SK-N-SH (cell line): Measurements from ENCODE around the gene EXOC1. TPM values are rescaled to one million over a fixed set of nuclear protein-coding genes. Genes with fewer than 3 reads are reported as not detected.

Experiments
- CTCF ChIA-PET: fragments of 300-600, 350-600 bp; formaldehyde crosslinking; extraction: SDS; loops from one replicate; lab custom pipeline; 2021; lab: Yijun Ruan, JAX
- POLR2A ChIA-PET: fragments of 350-600 bp; sonication (Branson Sonifier 250); formaldehyde crosslinking; extraction: SDS; loops from one replicate; lab custom pipeline; 2020; ENCODE audit warnings: antibody characterized with exemption, inconsistent platforms; lab: Yijun Ruan, JAX
- DNase-seq: peaks from one replicate; pipeline ENCODE4 v3.0.0; 2012
- H2AFZ ChIP-seq: fragments of 200-600 bp; sonication (generic); 2 replicates; pipeline ENCODE4 v1.8.1; 2016; ENCODE audit warnings: antibody characterized with exemption, mild to moderate bottlenecking, low read depth
- H3F3A ChIP-seq: fragments of 200-600 bp; sonication (generic); replicated peaks from 2 replicates; pipeline ENCODE3; 2016; ENCODE audit warnings: antibody characterized with exemption, mild to moderate bottlenecking; ENCODE audit not compliant: insufficient read depth
- H3K27ac ChIP-seq, 2 experiments: fragments of 200-500 bp in 1 of 2; fragments of 200-600 bp in 1 of 2; sonication (Bioruptor generic) in 1 of 2; sonication (generic), shearing (Covaris generic) in 1 of 2; 2 replicates each; pipeline versions ENCODE4 v1.5.1 to v1.6.1; 2014 to 2016; ENCODE audit warnings: low read depth in 2 of 2, inconsistent platforms in 1 of 2, low read length in 1 of 2, mild to moderate bottlenecking in 1 of 2, mixed read lengths in 1 of 2
- H3K27me3 ChIP-seq: fragments of 200-600 bp; sonication (generic), shearing (Covaris generic); 2 replicates; pipeline ENCODE4 v1.6.1; 2016; ENCODE audit warnings: mixed run types; ENCODE audit not compliant: insufficient read depth
- H3K36me3 ChIP-seq, 2 experiments: fragments of 200-500 bp in 1 of 2; fragments of 200-600 bp in 1 of 2; sonication (Bioruptor generic) in 1 of 2; sonication (generic) in 1 of 2; replicated peaks in 1 of 2; 2 replicates each; pipeline versions ENCODE3 to v1.5.1; 2014 to 2016; ENCODE audit warnings: low read length in 1 of 2, mild to moderate bottlenecking in 1 of 2; ENCODE audit not compliant: insufficient read depth in 2 of 2, control insufficient read depth in 1 of 2
- H3K4me1 ChIP-seq, 2 experiments: fragments of 200-500 bp in 1 of 2; fragments of 200-600 bp in 1 of 2; sonication (Bioruptor generic) in 1 of 2; sonication (generic), shearing (Covaris generic) in 1 of 2; 2 replicates each; pipeline versions ENCODE4 v1.5.1 to v1.6.1; 2014 to 2016; ENCODE audit warnings: low read depth in 1 of 2, low read length in 1 of 2, mixed run types in 1 of 2; ENCODE audit not compliant: insufficient read depth in 2 of 2, control insufficient read depth in 1 of 2
- H3K4me2 ChIP-seq: fragments of 200-600 bp; sonication (generic), shearing (Covaris generic); 2 replicates; pipeline ENCODE4 v1.6.1; 2017; ENCODE audit warnings: mixed run types
- H3K4me3 ChIP-seq, 2 experiments: fragments of 200-500 bp in 1 of 2; fragments of 200-600 bp in 1 of 2; sonication (Bioruptor generic) in 1 of 2; sonication (generic), shearing (Covaris generic) in 1 of 2; 2 replicates each; pipeline versions ENCODE4 v1.5.1 to v1.8.1; 2014 to 2016; ENCODE audit warnings: low read depth in 2 of 2, inconsistent platforms in 1 of 2, low read length in 1 of 2, mild to moderate bottlenecking in 1 of 2, mixed read lengths in 1 of 2, moderate library complexity in 1 of 2
- H3K79me2 ChIP-seq: fragments of 200-600 bp; sonication (generic); 2 replicates; pipeline ENCODE4 v1.8.1; 2017; ENCODE audit warnings: mild to moderate bottlenecking; ENCODE audit not compliant: insufficient read depth
- H3K9ac ChIP-seq: fragments of 200-600 bp; sonication (generic); 2 replicates; pipeline ENCODE4 v1.6.1; 2017; ENCODE audit warnings: mixed run types
- H3K9me2 ChIP-seq: fragments of 200-600 bp; sonication (generic); 2 replicates; pipeline ENCODE4 v1.6.1; 2017; ENCODE audit warnings: mixed run types
- H3K9me3 ChIP-seq: fragments of 200-600 bp; sonication (generic); 2 replicates; pipeline ENCODE4 v1.6.1; 2017; ENCODE audit warnings: mixed run types, mild to moderate bottlenecking, moderate library complexity
- H4K20me1 ChIP-seq: fragments of 200-600 bp; sonication (generic); 2 replicates; pipeline ENCODE4 v1.6.1; 2017; ENCODE audit warnings: mild to moderate bottlenecking, mixed run types; ENCODE audit not compliant: insufficient read depth
- CHD2 ChIP-seq: fragments of 150-350 bp; IDR thresholded peaks from 2 replicates; pipeline ENCODE4 v1.6.1; 2018; ENCODE audit warnings: low read length; ENCODE audit not compliant: partially characterized antibody
- ELF1 ChIP-seq: IDR thresholded peaks from 2 replicates; pipeline ENCODE4 v1.4.0; 2012
- EP300 ChIP-seq, 2 experiments: IDR thresholded peaks; 2 replicates each; pipeline versions ENCODE4 v1.4.0 to v1.6.1; 2012; ENCODE audit warnings: borderline replicate concordance in 1 of 2, low read depth in 1 of 2, low read length in 1 of 2
- GABPA ChIP-seq: IDR thresholded peaks from 2 replicates; pipeline ENCODE4 v1.4.0; 2012; ENCODE audit warnings: low read depth, mild to moderate bottlenecking
- GATA2 ChIP-seq: sonication (generic); formaldehyde crosslinking; IDR thresholded peaks from 2 replicates; pipeline ENCODE4 v1.5.0; 2020; ENCODE audit warnings: mild to moderate bottlenecking, missing genetic modification reagents
- JUND ChIP-seq: IDR thresholded peaks from 2 replicates; pipeline ENCODE4 v1.4.0; 2012
- MEF2A ChIP-seq: IDR thresholded peaks from 2 replicates; pipeline ENCODE4 v1.4.0; 2012; ENCODE audit warnings: low read depth, borderline replicate concordance
- MXI1 ChIP-seq: IDR thresholded peaks from 2 replicates; pipeline ENCODE4 v1.6.1; 2012; ENCODE audit warnings: mild to moderate bottlenecking, low read depth, low read length, improper control_type of control experiment
- NFIC ChIP-seq: IDR thresholded peaks from 2 replicates; pipeline ENCODE4 v1.4.0; 2012; ENCODE audit warnings: borderline replicate concordance
- NRF1 ChIP-seq: IDR thresholded peaks from 2 replicates; pipeline ENCODE4 v1.6.1; 2012; ENCODE audit warnings: low read depth, mild to moderate bottlenecking, low read length
- RCOR1 ChIP-seq: fragments of 150-350 bp; IDR thresholded peaks from 2 replicates; pipeline ENCODE4 v1.6.1; 2017; ENCODE audit warnings: antibody characterized with exemption, low read length
- RXRA ChIP-seq: IDR thresholded peaks from 2 replicates; pipeline ENCODE4 v1.4.0; 2012; ENCODE audit warnings: low read depth, mild to moderate bottlenecking, borderline replicate concordance
- SIN3A ChIP-seq: IDR thresholded peaks from 2 replicates; pipeline ENCODE4 v1.6.1; 2012; ENCODE audit warnings: low read depth, mild to moderate bottlenecking, low read length, moderate library complexity, borderline replicate concordance
- TAF1 ChIP-seq: IDR thresholded peaks from 2 replicates; pipeline ENCODE4 v1.6.1; 2012; ENCODE audit warnings: low read depth, mild to moderate bottlenecking, low read length, moderate library complexity, borderline replicate concordance
- TCF12 ChIP-seq: IDR thresholded peaks from 2 replicates; pipeline ENCODE4 v1.4.0; 2012
- TEAD4 ChIP-seq: IDR thresholded peaks from 2 replicates; pipeline ENCODE4 v1.4.0; 2012; ENCODE audit warnings: mild to moderate bottlenecking, borderline replicate concordance; ENCODE audit not compliant: insufficient read depth
- USF1 ChIP-seq: IDR thresholded peaks from 2 replicates; pipeline ENCODE4 v1.4.0; 2012; ENCODE audit warnings: low read depth, borderline replicate concordance
- YY1 ChIP-seq: IDR thresholded peaks from 2 replicates; pipeline ENCODE4 v1.4.0; 2012; ENCODE audit warnings: low read depth, mild to moderate bottlenecking
- WGBS: methylation state at CpG from one replicate; pipeline ENCODE4 v1.1.6; 2017; ENCODE audit warnings: low lambda C conversion rate; 5-methylcytosine and 5-hydroxymethylcytosine counted together
- polyA plus RNA-seq, 3 experiments: library from polyadenylated mRNA; depleted of rRNA; stranded (reverse); fragments of >200 nt; gene quantifications; 2 replicates each; pipeline ENCODE4 v1.2.3, GENCODE V29; 2012
- TF ChIP-seq, protein P1 (sequence below): fragments of 150-350 bp; IDR thresholded peaks from 2 replicates; pipeline ENCODE4 v1.6.1; 2016; ENCODE audit warnings: mild to moderate bottlenecking, low read depth, low read length
- TF ChIP-seq, protein P2 (sequence below): IDR thresholded peaks from 2 replicates; pipeline ENCODE4 v1.6.1; 2012; ENCODE audit warnings: mild to moderate bottlenecking, low read depth, low read length, moderate library complexity
- TF ChIP-seq, protein P3 (sequence below): fragments of 150-350 bp; IDR thresholded peaks from 2 replicates; pipeline ENCODE4 v1.6.1; 2017; ENCODE audit warnings: antibody characterized with exemption, low read length, low read depth, borderline replicate concordance
- TF ChIP-seq, protein P4 (sequence below): IDR thresholded peaks from 2 replicates; pipeline ENCODE4 v1.4.0; 2012; ENCODE audit warnings: low read depth, borderline replicate concordance
- TF ChIP-seq, protein P5 (sequence below): fragments of 200-600 bp; sonication (generic); IDR thresholded peaks from 2 replicates; pipeline ENCODE4 v1.6.1; 2017; ENCODE audit warnings: antibody characterized with exemption, mild to moderate bottlenecking, moderate library complexity

The EXOC1 gene
- polyA plus RNA-seq (2012; rRNA removed) = 13.5 and 20.7 TPM in 2 replicates
- 15.5 and 19.9 TPM in 2 replicates for polyA plus RNA-seq (2012; cell fraction: cytosol; rRNA removed)
- 21.3 and 44.5 TPM in 2 replicates for polyA plus RNA-seq (2012; cell fraction: nucleus; rRNA removed)

DNA sequence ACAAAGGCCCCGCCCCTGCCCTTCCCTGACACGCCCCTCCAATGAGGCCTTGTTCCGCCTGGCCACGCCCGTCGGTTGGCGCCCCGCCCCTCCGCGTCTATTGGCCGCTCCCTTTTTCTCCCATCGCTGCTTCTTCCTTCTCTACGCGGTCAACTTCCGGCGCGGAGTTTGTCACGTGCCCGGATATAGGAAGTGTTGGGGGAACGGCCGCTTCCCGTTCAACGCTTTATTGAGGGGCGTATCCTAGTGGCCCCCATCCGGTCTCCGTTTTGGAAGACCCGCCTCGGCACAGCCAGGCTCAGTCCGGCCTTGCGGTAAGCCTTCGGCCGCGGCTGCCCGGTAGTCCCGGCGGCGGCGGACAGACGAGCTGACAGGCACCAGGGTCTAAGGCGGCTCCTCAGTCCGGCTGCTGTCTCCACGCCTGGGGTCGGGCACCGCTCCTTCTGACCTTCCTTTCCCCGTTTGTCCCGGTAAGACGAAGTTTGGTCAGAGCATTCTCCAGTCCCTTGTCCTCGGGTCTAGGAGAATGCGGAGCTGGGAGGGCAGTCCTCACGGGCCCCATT, at the start of gene EXOC1:
Gene EXOC1, plus strand, starts transcription at position 165 of the 563 bp plus-strand sequence. CDS start 4,676 bp downstream, outside the sequence.
- WGBS = under 1% methylated on average over 24 of the region's 50 CpGs
- Histone ChIP-seq H3F3A (no peaks in the 10 kb centered on the region), H3K9ac (peak within 1 kb of the TSS; percentile 90), H3K36me3 (peaks cover 5 to 13% of the 10 kb centered on the region in 2 experiments), H3K4me2 (peak within 1 kb of the TSS; percentile 77), H3K9me2 (no peaks in the 10 kb centered on the region), H3K4me3 (peak within 1 kb of the TSS; percentile 97 to 99), H4K20me1 (no peaks in the 10 kb centered on the region), H2AFZ (peak within 1 kb of the TSS; percentile 91), H3K27ac (peak within 1 kb of the TSS; percentile 82 to 86), H3K9me3 (no peaks in the 10 kb centered on the region), H3K27me3 (no peaks in the 10 kb centered on the region), H3K4me1 (peaks cover 0 to 7% of the 10 kb centered on the region in 2 experiments; a peak in 2 of 4 replicates), H3K79me2 (peaks cover 48% of the 10 kb centered on the region)
- ChIA-PET CTCF (interaction anchor here (0.6 to 3.1 kb wide), 3 partner anchors 9 to 468 kb away, joined by 3 to 21 read pairs (median 12); no protein-coding TSS in a partner anchor), POLR2A (interaction anchor here (2.0 kb wide), 1 partner anchor 308 kb away, joined by 7 read pairs; the partner anchor contains the start of gene CLOCK)
- DNase-seq = peak; percentile 92
- no peak for TF ChIP-seq MEF2A
- no peak for TF ChIP-seq EP300 (IDR thresholded peaks at IDR 0.05; ENCODE audit: borderline replicate concordance in 1 of 2, low read depth in 1 of 2, low read length in 1 of 2)
- no peak for TF ChIP-seq GATA2 (CRISPR knock-in tag)
- TF ChIP-seq, protein P1, sequence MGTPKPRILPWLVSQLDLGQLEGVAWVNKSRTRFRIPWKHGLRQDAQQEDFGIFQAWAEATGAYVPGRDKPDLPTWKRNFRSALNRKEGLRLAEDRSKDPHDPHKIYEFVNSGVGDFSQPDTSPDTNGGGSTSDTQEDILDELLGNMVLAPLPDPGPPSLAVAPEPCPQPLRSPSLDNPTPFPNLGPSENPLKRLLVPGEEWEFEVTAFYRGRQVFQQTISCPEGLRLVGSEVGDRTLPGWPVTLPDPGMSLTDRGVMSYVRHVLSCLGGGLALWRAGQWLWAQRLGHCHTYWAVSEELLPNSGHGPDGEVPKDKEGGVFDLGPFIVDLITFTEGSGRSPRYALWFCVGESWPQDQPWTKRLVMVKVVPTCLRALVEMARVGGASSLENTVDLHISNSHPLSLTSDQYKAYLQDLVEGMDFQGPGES = no peak
- TF ChIP-seq GABPA = peak; percentile 97
- TF ChIP-seq RCOR1 = 0 out of 2 replicates have a peak, but pooled peaks have one; percentile 7
- no peak for TF ChIP-seq TCF12
- no peak for TF ChIP-seq RXRA
- TF ChIP-seq, protein P2, sequence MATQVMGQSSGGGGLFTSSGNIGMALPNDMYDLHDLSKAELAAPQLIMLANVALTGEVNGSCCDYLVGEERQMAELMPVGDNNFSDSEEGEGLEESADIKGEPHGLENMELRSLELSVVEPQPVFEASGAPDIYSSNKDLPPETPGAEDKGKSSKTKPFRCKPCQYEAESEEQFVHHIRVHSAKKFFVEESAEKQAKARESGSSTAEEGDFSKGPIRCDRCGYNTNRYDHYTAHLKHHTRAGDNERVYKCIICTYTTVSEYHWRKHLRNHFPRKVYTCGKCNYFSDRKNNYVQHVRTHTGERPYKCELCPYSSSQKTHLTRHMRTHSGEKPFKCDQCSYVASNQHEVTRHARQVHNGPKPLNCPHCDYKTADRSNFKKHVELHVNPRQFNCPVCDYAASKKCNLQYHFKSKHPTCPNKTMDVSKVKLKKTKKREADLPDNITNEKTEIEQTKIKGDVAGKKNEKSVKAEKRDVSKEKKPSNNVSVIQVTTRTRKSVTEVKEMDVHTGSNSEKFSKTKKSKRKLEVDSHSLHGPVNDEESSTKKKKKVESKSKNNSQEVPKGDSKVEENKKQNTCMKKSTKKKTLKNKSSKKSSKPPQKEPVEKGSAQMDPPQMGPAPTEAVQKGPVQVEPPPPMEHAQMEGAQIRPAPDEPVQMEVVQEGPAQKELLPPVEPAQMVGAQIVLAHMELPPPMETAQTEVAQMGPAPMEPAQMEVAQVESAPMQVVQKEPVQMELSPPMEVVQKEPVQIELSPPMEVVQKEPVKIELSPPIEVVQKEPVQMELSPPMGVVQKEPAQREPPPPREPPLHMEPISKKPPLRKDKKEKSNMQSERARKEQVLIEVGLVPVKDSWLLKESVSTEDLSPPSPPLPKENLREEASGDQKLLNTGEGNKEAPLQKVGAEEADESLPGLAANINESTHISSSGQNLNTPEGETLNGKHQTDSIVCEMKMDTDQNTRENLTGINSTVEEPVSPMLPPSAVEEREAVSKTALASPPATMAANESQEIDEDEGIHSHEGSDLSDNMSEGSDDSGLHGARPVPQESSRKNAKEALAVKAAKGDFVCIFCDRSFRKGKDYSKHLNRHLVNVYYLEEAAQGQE = no peak
- TF ChIP-seq, protein P3, sequence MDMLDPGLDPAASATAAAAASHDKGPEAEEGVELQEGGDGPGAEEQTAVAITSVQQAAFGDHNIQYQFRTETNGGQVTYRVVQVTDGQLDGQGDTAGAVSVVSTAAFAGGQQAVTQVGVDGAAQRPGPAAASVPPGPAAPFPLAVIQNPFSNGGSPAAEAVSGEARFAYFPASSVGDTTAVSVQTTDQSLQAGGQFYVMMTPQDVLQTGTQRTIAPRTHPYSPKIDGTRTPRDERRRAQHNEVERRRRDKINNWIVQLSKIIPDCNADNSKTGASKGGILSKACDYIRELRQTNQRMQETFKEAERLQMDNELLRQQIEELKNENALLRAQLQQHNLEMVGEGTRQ = peak; percentile 86
- TF ChIP-seq SIN3A = no peak
- no peak for TF ChIP-seq NRF1
- TF ChIP-seq CHD2 = peak; percentile 72
- no peak for TF ChIP-seq TEAD4
- peak; percentile 98 for TF ChIP-seq USF1
- peak; percentile 89 for TF ChIP-seq MXI1
- TF ChIP-seq ELF1 = peak; percentile 99
- peak; percentile 75 for TF ChIP-seq TAF1
- no peak for TF ChIP-seq NFIC
- TF ChIP-seq, protein P4, sequence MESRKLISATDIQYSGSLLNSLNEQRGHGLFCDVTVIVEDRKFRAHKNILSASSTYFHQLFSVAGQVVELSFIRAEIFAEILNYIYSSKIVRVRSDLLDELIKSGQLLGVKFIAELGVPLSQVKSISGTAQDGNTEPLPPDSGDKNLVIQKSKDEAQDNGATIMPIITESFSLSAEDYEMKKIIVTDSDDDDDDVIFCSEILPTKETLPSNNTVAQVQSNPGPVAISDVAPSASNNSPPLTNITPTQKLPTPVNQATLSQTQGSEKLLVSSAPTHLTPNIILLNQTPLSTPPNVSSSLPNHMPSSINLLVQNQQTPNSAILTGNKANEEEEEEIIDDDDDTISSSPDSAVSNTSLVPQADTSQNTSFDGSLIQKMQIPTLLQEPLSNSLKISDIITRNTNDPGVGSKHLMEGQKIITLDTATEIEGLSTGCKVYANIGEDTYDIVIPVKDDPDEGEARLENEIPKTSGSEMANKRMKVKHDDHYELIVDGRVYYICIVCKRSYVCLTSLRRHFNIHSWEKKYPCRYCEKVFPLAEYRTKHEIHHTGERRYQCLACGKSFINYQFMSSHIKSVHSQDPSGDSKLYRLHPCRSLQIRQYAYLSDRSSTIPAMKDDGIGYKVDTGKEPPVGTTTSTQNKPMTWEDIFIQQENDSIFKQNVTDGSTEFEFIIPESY = no peak
- TF ChIP-seq YY1 = no peak
- TF ChIP-seq, protein P5, sequence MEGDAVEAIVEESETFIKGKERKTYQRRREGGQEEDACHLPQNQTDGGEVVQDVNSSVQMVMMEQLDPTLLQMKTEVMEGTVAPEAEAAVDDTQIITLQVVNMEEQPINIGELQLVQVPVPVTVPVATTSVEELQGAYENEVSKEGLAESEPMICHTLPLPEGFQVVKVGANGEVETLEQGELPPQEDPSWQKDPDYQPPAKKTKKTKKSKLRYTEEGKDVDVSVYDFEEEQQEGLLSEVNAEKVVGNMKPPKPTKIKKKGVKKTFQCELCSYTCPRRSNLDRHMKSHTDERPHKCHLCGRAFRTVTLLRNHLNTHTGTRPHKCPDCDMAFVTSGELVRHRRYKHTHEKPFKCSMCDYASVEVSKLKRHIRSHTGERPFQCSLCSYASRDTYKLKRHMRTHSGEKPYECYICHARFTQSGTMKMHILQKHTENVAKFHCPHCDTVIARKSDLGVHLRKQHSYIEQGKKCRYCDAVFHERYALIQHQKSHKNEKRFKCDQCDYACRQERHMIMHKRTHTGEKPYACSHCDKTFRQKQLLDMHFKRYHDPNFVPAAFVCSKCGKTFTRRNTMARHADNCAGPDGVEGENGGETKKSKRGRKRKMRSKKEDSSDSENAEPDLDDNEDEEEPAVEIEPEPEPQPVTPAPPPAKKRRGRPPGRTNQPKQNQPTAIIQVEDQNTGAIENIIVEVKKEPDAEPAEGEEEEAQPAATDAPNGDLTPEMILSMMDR = no peak
- TF ChIP-seq JUND = no peak
